ENCODE results near the gene BHMT. TPM values are rescaled to one million over a fixed set of nuclear protein-coding genes. Genes with fewer than 3 reads are reported as not detected.
A peak's percentile ranks its signal among the peaks of the same experiment; 100 is the strongest.

The BHMT gene
- total RNA-seq, 4 donors from 2014 or later: 0.83 to 4.8 (median 3.9) TPM

GRCh38 chr5:79133657-79134451 is 22.2 kb downstream of the BHMT start:
- peak; percentile 94 for DNase-seq (ENCODE audit: extremely low spot score)
- Histone ChIP-seq H3K9me3 (no peaks in the 10 kb centered on the region), H3K27ac (replicated peaks in 1 of 4) (peak overlapping the region; percentile 79 to 87 (median 82)), H3K4me1 (peaks cover 5 to 21% (median 16%) of the 10 kb centered on the region in 4 donors), H3K27me3 (no peaks in the 10 kb centered on the region), H3K4me3 (peak overlapping the region; percentile 41 to 51 (median 44)), H3K36me3 (no peaks in the 10 kb centered on the region)
- intact Hi-C loops (cut with DNase I): loop anchor here (1.0 to 5.0 kb wide), 3 partner anchors 109 to 328 kb away; no protein-coding TSS in a partner anchor
- WGBS: 6% methylated on average over 11 of the region's 11 CpGs
- TF ChIP-seq POLR2AphosphoS5 (IDR thresholded peaks at IDR 0.05): peak; percentile 33 to 36
- TF ChIP-seq, protein P1, sequence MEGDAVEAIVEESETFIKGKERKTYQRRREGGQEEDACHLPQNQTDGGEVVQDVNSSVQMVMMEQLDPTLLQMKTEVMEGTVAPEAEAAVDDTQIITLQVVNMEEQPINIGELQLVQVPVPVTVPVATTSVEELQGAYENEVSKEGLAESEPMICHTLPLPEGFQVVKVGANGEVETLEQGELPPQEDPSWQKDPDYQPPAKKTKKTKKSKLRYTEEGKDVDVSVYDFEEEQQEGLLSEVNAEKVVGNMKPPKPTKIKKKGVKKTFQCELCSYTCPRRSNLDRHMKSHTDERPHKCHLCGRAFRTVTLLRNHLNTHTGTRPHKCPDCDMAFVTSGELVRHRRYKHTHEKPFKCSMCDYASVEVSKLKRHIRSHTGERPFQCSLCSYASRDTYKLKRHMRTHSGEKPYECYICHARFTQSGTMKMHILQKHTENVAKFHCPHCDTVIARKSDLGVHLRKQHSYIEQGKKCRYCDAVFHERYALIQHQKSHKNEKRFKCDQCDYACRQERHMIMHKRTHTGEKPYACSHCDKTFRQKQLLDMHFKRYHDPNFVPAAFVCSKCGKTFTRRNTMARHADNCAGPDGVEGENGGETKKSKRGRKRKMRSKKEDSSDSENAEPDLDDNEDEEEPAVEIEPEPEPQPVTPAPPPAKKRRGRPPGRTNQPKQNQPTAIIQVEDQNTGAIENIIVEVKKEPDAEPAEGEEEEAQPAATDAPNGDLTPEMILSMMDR (IDR thresholded peaks at IDR 0.05): peak; percentile 69 to 83 (median 78)
- TF ChIP-seq POLR2A (IDR thresholded peaks at IDR 0.05; ENCODE audit: low read depth): no peak
- no peak for TF ChIP-seq EP300 (IDR thresholded peaks at IDR 0.05)

- no peak overlapping the region for H3K4me3 ChIP-seq
- intact Hi-C loops (cut with DNase I): no loop called here
- H3K36me3 ChIP-seq: no peaks in the 10 kb centered on the region
- TF ChIP-seq EP300 (IDR thresholded peaks at IDR 0.05): no peak
- no peak for TF ChIP-seq POLR2AphosphoS5 (IDR thresholded peaks at IDR 0.05)
- TF ChIP-seq POLR2A (IDR thresholded peaks at IDR 0.05; ENCODE audit: low read depth): no peak
- TF ChIP-seq, protein P1 (IDR thresholded peaks at IDR 0.05): no peak
- no peak overlapping the region for H3K27ac ChIP-seq (replicated peaks in 1 of 4)
- H3K4me1 ChIP-seq: peaks cover 5 to 21% (median 16%) of the 10 kb centered on the region in 4 donors
- H3K27me3 ChIP-seq: no peaks in the 10 kb centered on the region
- DNase-seq (ENCODE audit: extremely low spot score): no peak
- 91% methylated on average over 5 of the region's 5 CpGs for WGBS
- no peaks in the 10 kb centered on the region for H3K9me3 ChIP-seq
These were observed 24.4 kb downstream of the BHMT start for GRCh38 chr5:79135790-79136553.

DNA sequence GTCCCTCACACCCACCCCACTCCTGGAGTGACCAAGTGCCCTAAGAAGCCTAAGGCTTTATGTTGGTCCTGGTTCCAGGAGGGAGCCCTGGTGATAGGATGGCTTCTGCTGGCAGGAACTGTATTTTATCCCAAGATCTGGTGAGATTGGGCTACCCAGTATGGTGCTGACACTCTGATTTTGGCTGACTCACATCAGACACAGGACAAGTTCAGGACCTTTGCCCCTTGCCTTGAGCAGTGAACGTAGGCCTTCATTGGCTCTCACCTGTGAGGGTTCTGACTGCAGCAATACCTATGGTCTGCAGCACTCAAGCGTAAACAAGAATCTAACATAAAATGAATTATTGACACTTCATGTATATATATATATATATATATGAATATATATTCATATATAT is 25.0 kb downstream of the BHMT start:
- H3K27ac ChIP-seq (replicated peaks in 1 of 4): no peak overlapping the region
- H3K27me3 ChIP-seq: no peaks in the 10 kb centered on the region
- WGBS: 87% methylated on average over 2 of the region's 2 CpGs
- DNase-seq (ENCODE audit: extremely low spot score): no peak
- intact Hi-C loops (cut with DNase I): no loop called here
- no peak overlapping the region for H3K4me3 ChIP-seq
- peaks cover 5 to 21% (median 16%) of the 10 kb centered on the region in 4 donors for H3K4me1 ChIP-seq
- no peaks in the 10 kb centered on the region for H3K36me3 ChIP-seq
- H3K9me3 ChIP-seq: no peaks in the 10 kb centered on the region
- TF ChIP-seq POLR2A (IDR thresholded peaks at IDR 0.05; ENCODE audit: low read depth) (no peak), EP300 (IDR thresholded peaks at IDR 0.05) (no peak)
- TF ChIP-seq, protein P1 (IDR thresholded peaks at IDR 0.05): no peak

DNA sequence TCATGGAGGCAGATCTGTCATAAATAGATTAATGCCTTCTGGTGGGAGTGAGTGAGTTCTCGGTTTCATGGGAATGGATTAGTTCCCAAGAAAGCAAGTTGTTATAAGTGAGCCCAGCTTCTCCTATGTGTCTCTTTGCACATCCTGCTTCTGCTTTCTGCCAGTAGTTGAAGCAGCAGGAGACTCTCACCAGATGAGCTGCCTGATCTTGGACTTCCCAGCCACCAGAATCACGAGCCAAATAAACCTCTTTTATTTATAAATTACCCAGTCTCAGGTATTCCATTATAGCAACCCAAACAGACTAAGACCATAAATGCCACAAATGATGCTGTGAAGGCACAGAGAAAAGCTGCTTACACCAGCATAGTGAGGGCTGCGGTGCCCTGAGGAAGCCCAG is 28.9 kb downstream of the BHMT start:
- 73% methylated on average over 3 of the region's 3 CpGs for WGBS
- TF ChIP-seq, protein P1 (IDR thresholded peaks at IDR 0.05): no peak
- no peak for TF ChIP-seq POLR2A (IDR thresholded peaks at IDR 0.05; ENCODE audit: low read depth)
- no peak for TF ChIP-seq EP300 (IDR thresholded peaks at IDR 0.05)
- TF ChIP-seq POLR2AphosphoS5 (IDR thresholded peaks at IDR 0.05): no peak
- Histone ChIP-seq H3K4me3 (no peak overlapping the region), H3K27ac (replicated peaks in 1 of 4) (no peak overlapping the region), H3K9me3 (no peaks in the 10 kb centered on the region), H3K36me3 (no peaks in the 10 kb centered on the region), H3K4me1 (no peaks in the 10 kb centered on the region), H3K27me3 (no peaks in the 10 kb centered on the region)
- intact Hi-C loops (cut with DNase I): loop anchor here (10.0 kb wide), 1 partner anchor 64 kb away; no protein-coding TSS in a partner anchor
- DNase-seq (ENCODE audit: extremely low spot score): no peak

Data from esophagus muscularis mucosa (tissue), 4 donors.